Uterus (tissue), 4 donors: ENCODE data around the gene ARHGAP42. TPM values are rescaled to one million over a fixed set of nuclear protein-coding genes. Genes with fewer than 3 reads are reported as not detected.

Experiments used
- DNase-seq, 2 donors: peaks; one replicate each; pipeline ENCODE4 v3.0.0-alpha.2; 2019 to 2020
- H3K27ac ChIP-seq, 2 donors: fragments of 200-600 bp; sonication (generic); 1 replicate in 1 of 2; 2 replicates in 1 of 2; pipeline ENCODE4 v1.5.1; 2016 to 2018
- H3K27me3 ChIP-seq, 2 donors: fragments of 200-600 bp; sonication (generic); one replicate each; pipeline ENCODE4 v1.5.1; 2018 to 2019; ENCODE audit warnings: control low read depth in 1 of 2
- H3K36me3 ChIP-seq, 2 donors: fragments of 200-600 bp; sonication (generic); one replicate each; pipeline ENCODE4 v1.5.1; 2019; ENCODE audit warnings: control low read depth in 1 of 2
- H3K4me1 ChIP-seq, 2 donors: fragments of 200-600 bp; sonication (generic); one replicate each; pipeline ENCODE4 v1.5.1; 2018 to 2019; ENCODE audit warnings: control low read depth in 1 of 2
- H3K4me3 ChIP-seq, 2 donors: fragments of 200-600 bp; sonication (generic); 1 replicate in 1 of 2; 2 replicates in 1 of 2; pipeline ENCODE4 v1.5.1; 2018 to 2019; ENCODE audit warnings: mild to moderate bottlenecking in 1 of 2
- H3K9me3 ChIP-seq, 2 donors: fragments of 200-600 bp; sonication (generic); one replicate each; pipeline ENCODE4 v1.5.1; 2019; ENCODE audit warnings: control low read depth in 1 of 2
- CTCF ChIP-seq, 4 experiments: fragments of 200-600 bp in 2 of 4; fragments of 450-650 bp in 2 of 4; sonication (generic) in 2 of 4; IDR thresholded peaks; one replicate each; pipeline ENCODE4 v1.5.1; 2016 to 2019; ENCODE audit warnings: antibody characterized with exemption in 4 of 4, mild to moderate bottlenecking in 2 of 4, moderate library complexity in 1 of 4
- POLR2A ChIP-seq, 2 donors: fragments of 450-650 bp; IDR thresholded peaks; one replicate each; pipeline ENCODE4 v1.6.1; 2016; ENCODE audit warnings: antibody characterized with exemption in 2 of 2, mild to moderate bottlenecking in 1 of 2, moderate library complexity in 1 of 2
- intact Hi-C: fragments of 100-400 bp; cut with DNase I; formaldehyde crosslinking; loops from one replicate; pipeline ENCODE4 v1.15.1; 2023; ENCODE audit warnings: low total_unique reads
- total RNA-seq, 4 donors: library from RNA; depleted of rRNA in 3 of 4; stranded (reverse); fragments of >200 nt in 3 of 4; gene quantifications; one replicate each; pipeline versions ENCODE4 v1.1.0 to v1.2.4, GENCODE V29; 2014 to 2023
- donor health status: DM: yes; HTN: yes; CAD: no.

ARHGAP42 gene
- total RNA-seq, 4 donors from 2014 or later = 10.2 to 51.6 (median 21.1) TPM

- H3K27ac ChIP-seq = no peak overlapping the region
- no peaks in the 10 kb centered on the region for H3K4me1 ChIP-seq
- DNase-seq = no peak
- TF ChIP-seq POLR2A (IDR thresholded peaks at IDR 0.05) = no peak
- TF ChIP-seq CTCF (IDR thresholded peaks at IDR 0.05) = no peak
- intact Hi-C loops = no loop called here
- H3K36me3 ChIP-seq = no peaks in the 10 kb centered on the region
- H3K9me3 ChIP-seq = no peaks in the 10 kb centered on the region
- no peak overlapping the region for H3K4me3 ChIP-seq
- no peaks in the 10 kb centered on the region for H3K27me3 ChIP-seq
Observed at GRCh38 chr11:100673063-100673462, 14.0 kb upstream of the ARHGAP42 start.

GRCh38 chr11:100674212-100674611 lies 12.9 kb upstream of the ARHGAP42 start:
- Histone ChIP-seq H3K4me1 (no peaks in the 10 kb centered on the region), H3K36me3 (no peaks in the 10 kb centered on the region), H3K4me3 (no peak overlapping the region), H3K9me3 (no peaks in the 10 kb centered on the region), H3K27me3 (no peaks in the 10 kb centered on the region), H3K27ac (no peak overlapping the region)
- no peak for TF ChIP-seq CTCF (IDR thresholded peaks at IDR 0.05)
- no peak for TF ChIP-seq POLR2A (IDR thresholded peaks at IDR 0.05)
- no peak for DNase-seq
- intact Hi-C loops = no loop called here

GRCh38 chr11:100675115-100675650 lies 11.9 kb upstream of the ARHGAP42 start:
- no peaks in the 10 kb centered on the region for H3K9me3 ChIP-seq
- TF ChIP-seq POLR2A (IDR thresholded peaks at IDR 0.05) (no peak), CTCF (IDR thresholded peaks at IDR 0.05) (no peak)
- H3K36me3 ChIP-seq = no peaks in the 10 kb centered on the region
- intact Hi-C loops = no loop called here
- no peaks in the 10 kb centered on the region for H3K4me1 ChIP-seq
- no peaks in the 10 kb centered on the region for H3K27me3 ChIP-seq
- no peak overlapping the region for H3K27ac ChIP-seq
- DNase-seq = no peak
- H3K4me3 ChIP-seq = no peak overlapping the region

GRCh38 chr11:100676901-100677300 lies 10.2 kb upstream of the ARHGAP42 start:
- Histone ChIP-seq H3K4me3 (no peak overlapping the region), H3K9me3 (no peaks in the 10 kb centered on the region), H3K4me1 (no peaks in the 10 kb centered on the region), H3K27ac (no peak overlapping the region), H3K36me3 (no peaks in the 10 kb centered on the region), H3K27me3 (no peaks in the 10 kb centered on the region)
- no peak for TF ChIP-seq POLR2A (IDR thresholded peaks at IDR 0.05)
- no peak for TF ChIP-seq CTCF (IDR thresholded peaks at IDR 0.05)
- intact Hi-C loops = no loop called here
- no peak for DNase-seq

GRCh38 chr11:100677796-100678195 lies 9.3 kb upstream of the ARHGAP42 start:
- DNase-seq = no peak
- H3K27ac ChIP-seq = no peak overlapping the region
- H3K36me3 ChIP-seq = no peaks in the 10 kb centered on the region
- intact Hi-C loops = no loop called here
- H3K4me1 ChIP-seq = no peaks in the 10 kb centered on the region
- TF ChIP-seq POLR2A (IDR thresholded peaks at IDR 0.05) (no peak), CTCF (IDR thresholded peaks at IDR 0.05) (no peak)
- H3K4me3 ChIP-seq = no peak overlapping the region
- H3K9me3 ChIP-seq = no peaks in the 10 kb centered on the region
- H3K27me3 ChIP-seq = no peaks in the 10 kb centered on the region
